SK-N-SH (cell line): ENCODE results near the gene MRPL43. TPM values are rescaled to one million over a fixed set of nuclear protein-coding genes. Genes with fewer than 3 reads are reported as not detected.

Source experiments
- CTCF ChIA-PET: fragments of 300-600, 350-600 bp; formaldehyde crosslinking; extraction: SDS; loops from one replicate; lab custom pipeline; 2021; lab: Yijun Ruan, JAX
- POLR2A ChIA-PET: fragments of 350-600 bp; sonication (Branson Sonifier 250); formaldehyde crosslinking; extraction: SDS; loops from one replicate; lab custom pipeline; 2020; ENCODE audit warnings: antibody characterized with exemption, inconsistent platforms; lab: Yijun Ruan, JAX
- DNase-seq: peaks from one replicate; pipeline ENCODE4 v3.0.0; 2012
- H2AFZ ChIP-seq: fragments of 200-600 bp; sonication (generic); 2 replicates; pipeline ENCODE4 v1.8.1; 2016; ENCODE audit warnings: antibody characterized with exemption, mild to moderate bottlenecking, low read depth
- H3F3A ChIP-seq: fragments of 200-600 bp; sonication (generic); replicated peaks from 2 replicates; pipeline ENCODE3; 2016; ENCODE audit warnings: antibody characterized with exemption, mild to moderate bottlenecking; ENCODE audit not compliant: insufficient read depth
- H3K27ac ChIP-seq, 2 experiments: fragments of 200-500 bp in 1 of 2; fragments of 200-600 bp in 1 of 2; sonication (Bioruptor generic) in 1 of 2; sonication (generic), shearing (Covaris generic) in 1 of 2; 2 replicates each; pipeline versions ENCODE4 v1.5.1 to v1.6.1; 2014 to 2016; ENCODE audit warnings: low read depth in 2 of 2, inconsistent platforms in 1 of 2, low read length in 1 of 2, mild to moderate bottlenecking in 1 of 2, mixed read lengths in 1 of 2
- H3K27me3 ChIP-seq: fragments of 200-600 bp; sonication (generic), shearing (Covaris generic); 2 replicates; pipeline ENCODE4 v1.6.1; 2016; ENCODE audit warnings: mixed run types; ENCODE audit not compliant: insufficient read depth
- H3K36me3 ChIP-seq, 2 experiments: fragments of 200-500 bp in 1 of 2; fragments of 200-600 bp in 1 of 2; sonication (Bioruptor generic) in 1 of 2; sonication (generic) in 1 of 2; replicated peaks in 1 of 2; 2 replicates each; pipeline versions ENCODE3 to v1.5.1; 2014 to 2016; ENCODE audit warnings: low read length in 1 of 2, mild to moderate bottlenecking in 1 of 2; ENCODE audit not compliant: insufficient read depth in 2 of 2, control insufficient read depth in 1 of 2
- H3K4me1 ChIP-seq, 2 experiments: fragments of 200-500 bp in 1 of 2; fragments of 200-600 bp in 1 of 2; sonication (Bioruptor generic) in 1 of 2; sonication (generic), shearing (Covaris generic) in 1 of 2; 2 replicates each; pipeline versions ENCODE4 v1.5.1 to v1.6.1; 2014 to 2016; ENCODE audit warnings: low read depth in 1 of 2, low read length in 1 of 2, mixed run types in 1 of 2; ENCODE audit not compliant: insufficient read depth in 2 of 2, control insufficient read depth in 1 of 2
- H3K4me2 ChIP-seq: fragments of 200-600 bp; sonication (generic), shearing (Covaris generic); 2 replicates; pipeline ENCODE4 v1.6.1; 2017; ENCODE audit warnings: mixed run types
- H3K4me3 ChIP-seq, 2 experiments: fragments of 200-500 bp in 1 of 2; fragments of 200-600 bp in 1 of 2; sonication (Bioruptor generic) in 1 of 2; sonication (generic), shearing (Covaris generic) in 1 of 2; 2 replicates each; pipeline versions ENCODE4 v1.5.1 to v1.8.1; 2014 to 2016; ENCODE audit warnings: low read depth in 2 of 2, inconsistent platforms in 1 of 2, low read length in 1 of 2, mild to moderate bottlenecking in 1 of 2, mixed read lengths in 1 of 2, moderate library complexity in 1 of 2
- H3K79me2 ChIP-seq: fragments of 200-600 bp; sonication (generic); 2 replicates; pipeline ENCODE4 v1.8.1; 2017; ENCODE audit warnings: mild to moderate bottlenecking; ENCODE audit not compliant: insufficient read depth
- H3K9ac ChIP-seq: fragments of 200-600 bp; sonication (generic); 2 replicates; pipeline ENCODE4 v1.6.1; 2017; ENCODE audit warnings: mixed run types
- H3K9me2 ChIP-seq: fragments of 200-600 bp; sonication (generic); 2 replicates; pipeline ENCODE4 v1.6.1; 2017; ENCODE audit warnings: mixed run types
- H3K9me3 ChIP-seq: fragments of 200-600 bp; sonication (generic); 2 replicates; pipeline ENCODE4 v1.6.1; 2017; ENCODE audit warnings: mixed run types, mild to moderate bottlenecking, moderate library complexity
- H4K20me1 ChIP-seq: fragments of 200-600 bp; sonication (generic); 2 replicates; pipeline ENCODE4 v1.6.1; 2017; ENCODE audit warnings: mild to moderate bottlenecking, mixed run types; ENCODE audit not compliant: insufficient read depth
- CHD2 ChIP-seq: fragments of 150-350 bp; IDR thresholded peaks from 2 replicates; pipeline ENCODE4 v1.6.1; 2018; ENCODE audit warnings: low read length; ENCODE audit not compliant: partially characterized antibody
- CTCF ChIP-seq: fragments of 200-600 bp; sonication (generic); IDR thresholded peaks from 2 replicates; pipeline ENCODE4 v1.6.1; 2017; ENCODE audit warnings: antibody characterized with exemption, mild to moderate bottlenecking, moderate library complexity
- ELF1 ChIP-seq: IDR thresholded peaks from 2 replicates; pipeline ENCODE4 v1.4.0; 2012
- EZH2phosphoT487 ChIP-seq: fragments of 200-600 bp; sonication (generic); IDR thresholded peaks from 2 replicates; pipeline ENCODE4 v1.6.1; 2017; ENCODE audit warnings: low read depth, mixed run types, mild to moderate bottlenecking, antibody characterized with exemption, moderate library complexity, borderline replicate concordance
- FOXJ3 ChIP-seq: sonication (generic); formaldehyde crosslinking; IDR thresholded peaks from 2 replicates; pipeline ENCODE4 v1.5.1; 2020; ENCODE audit warnings: mild to moderate bottlenecking, missing genetic modification reagents
- FOXM1 ChIP-seq: IDR thresholded peaks from 2 replicates; pipeline ENCODE4 v1.4.0; 2012; ENCODE audit warnings: low read depth, mild to moderate bottlenecking
- GABPA ChIP-seq: IDR thresholded peaks from 2 replicates; pipeline ENCODE4 v1.4.0; 2012; ENCODE audit warnings: low read depth, mild to moderate bottlenecking
- NRF1 ChIP-seq: IDR thresholded peaks from 2 replicates; pipeline ENCODE4 v1.6.1; 2012; ENCODE audit warnings: low read depth, mild to moderate bottlenecking, low read length
- PBX3 ChIP-seq: IDR thresholded peaks from 2 replicates; pipeline ENCODE4; 2012
- REST ChIP-seq: IDR thresholded peaks from 2 replicates; pipeline ENCODE4 v1.6.1; 2012; ENCODE audit warnings: mild to moderate bottlenecking, low read depth, low read length, moderate library complexity
- RFX5 ChIP-seq: IDR thresholded peaks from 2 replicates; pipeline ENCODE4 v1.6.1; 2012; ENCODE audit warnings: mild to moderate bottlenecking, improper control_type of control experiment, low read length
- RXRA ChIP-seq: IDR thresholded peaks from 2 replicates; pipeline ENCODE4 v1.4.0; 2012; ENCODE audit warnings: low read depth, mild to moderate bottlenecking, borderline replicate concordance
- SMC3 ChIP-seq: IDR thresholded peaks from 2 replicates; pipeline ENCODE4 v1.6.1; 2012; ENCODE audit warnings: low read depth, low read length, improper control_type of control experiment
- TAF1 ChIP-seq: IDR thresholded peaks from 2 replicates; pipeline ENCODE4 v1.6.1; 2012; ENCODE audit warnings: low read depth, mild to moderate bottlenecking, low read length, moderate library complexity, borderline replicate concordance
- TCF12 ChIP-seq: IDR thresholded peaks from 2 replicates; pipeline ENCODE4 v1.4.0; 2012
- TEAD4 ChIP-seq: IDR thresholded peaks from 2 replicates; pipeline ENCODE4 v1.4.0; 2012; ENCODE audit warnings: mild to moderate bottlenecking, borderline replicate concordance; ENCODE audit not compliant: insufficient read depth
- USF1 ChIP-seq: IDR thresholded peaks from 2 replicates; pipeline ENCODE4 v1.4.0; 2012; ENCODE audit warnings: low read depth, borderline replicate concordance
- YY1 ChIP-seq: IDR thresholded peaks from 2 replicates; pipeline ENCODE4 v1.4.0; 2012; ENCODE audit warnings: low read depth, mild to moderate bottlenecking
- ZBTB33 ChIP-seq: IDR thresholded peaks from 2 replicates; pipeline ENCODE4 v1.4.0; 2012; ENCODE audit warnings: low read depth, borderline replicate concordance
- WGBS: methylation state at CpG from one replicate; pipeline ENCODE4 v1.1.6; 2017; ENCODE audit warnings: low lambda C conversion rate; 5-methylcytosine and 5-hydroxymethylcytosine counted together
- polyA plus RNA-seq, 3 experiments: library from polyadenylated mRNA; depleted of rRNA; stranded (reverse); fragments of >200 nt; gene quantifications; 2 replicates each; pipeline ENCODE4 v1.2.3, GENCODE V29; 2012

Gene MRPL43
- polyA plus RNA-seq, 1 of the 3 experiments (the other 2 are of a cell fraction) = 208 TPM

- TF ChIP-seq USF1 = no peak
Measured at GRCh38 chr10:100978901-100979195, 8.4 kb downstream of the MRPL43 start (continued).

- Histone ChIP-seq H4K20me1 (no peaks in the 10 kb centered on the region), H3K79me2 (no peaks in the 10 kb centered on the region), H3K27me3 (no peaks in the 10 kb centered on the region), H3K27ac (no peak overlapping the region), H3K9me3 (no peaks in the 10 kb centered on the region), H3K4me1 (no peaks in the 10 kb centered on the region), H3K9me2 (no peaks in the 10 kb centered on the region), H3K4me3 (no peak overlapping the region), H3K4me2 (no peak overlapping the region), H3K9ac (no peak overlapping the region), H3K36me3 (peaks cover 3 to 24% of the 10 kb centered on the region in 2 experiments), H3F3A (no peaks in the 10 kb centered on the region), H2AFZ (no peak overlapping the region)
- WGBS = 86% methylated on average over 9 of the region's 13 CpGs
- TF ChIP-seq FOXM1 (no peak), GABPA (no peak), SMC3 (no peak), NRF1 (no peak), ZBTB33 (no peak), EZH2phosphoT487 (no peak), RFX5 (no peak), PBX3 (no peak), YY1 (no peak), CTCF (no peak), CHD2 (no peak), ELF1 (no peak), RXRA (no peak), USF1 (no peak), TAF1 (no peak), TCF12 (no peak), REST (no peak), TEAD4 (no peak), FOXJ3 (CRISPR knock-in tag) (no peak)
- no peak for DNase-seq
- ChIA-PET POLR2A (no interaction called here), CTCF (no interaction called here)
Measured at GRCh38 chr10:100978121-100978900, 9.0 kb downstream of the MRPL43 start.
